ENCODE data around the gene ZC3H12C.

Gene ZC3H12C

GRCh38 chr11:110174645-110175310, 81.6 kb downstream of the ZC3H12C start:
- no peak for DNase-seq (ENCODE audit: low read depth)
- in situ Hi-C loops (cut with HindIII; ENCODE audit: low sequenced_read_pairs) = no loop called here
- TF ChIP-seq CTCF (IDR thresholded peaks at IDR 0.05; ENCODE audit: low read depth, low read length, missing control alignments) = no peak
- H3K4me3 ChIP-seq (ENCODE audit: low read depth, low read length) = no peak overlapping the region

GRCh38 chr11:110176366-110177085, 83.3 kb downstream of the ZC3H12C start:
- no peak for DNase-seq (ENCODE audit: low read depth)
- no peak for TF ChIP-seq CTCF (IDR thresholded peaks at IDR 0.05; ENCODE audit: low read depth, low read length, missing control alignments)
- in situ Hi-C loops (cut with HindIII; ENCODE audit: low sequenced_read_pairs) = no loop called here
- no peak overlapping the region for H3K4me3 ChIP-seq (ENCODE audit: low read depth, low read length)

GRCh38 chr11:110177086-110177456, 83.9 kb downstream of the ZC3H12C start:
- in situ Hi-C loops (cut with HindIII; ENCODE audit: low sequenced_read_pairs) = no loop called here
- no peak for TF ChIP-seq CTCF (IDR thresholded peaks at IDR 0.05; ENCODE audit: low read depth, low read length, missing control alignments)
- H3K4me3 ChIP-seq (ENCODE audit: low read depth, low read length) = no peak overlapping the region
- DNase-seq (ENCODE audit: low read depth) = no peak

- no peak overlapping the region for H3K4me3 ChIP-seq (ENCODE audit: low read depth, low read length)
- no peak for TF ChIP-seq CTCF (IDR thresholded peaks at IDR 0.05; ENCODE audit: low read depth, low read length, missing control alignments)
- DNase-seq (ENCODE audit: low read depth) = no peak
- in situ Hi-C loops (cut with HindIII; ENCODE audit: low sequenced_read_pairs) = no loop called here
Observed at GRCh38 chr11:110179064-110179463, 85.9 kb downstream of the ZC3H12C start.

- DNase-seq (ENCODE audit: low read depth) = no peak
- no peak overlapping the region for H3K4me3 ChIP-seq (ENCODE audit: low read depth, low read length)
- TF ChIP-seq CTCF (IDR thresholded peaks at IDR 0.05; ENCODE audit: low read depth, low read length, missing control alignments) = no peak
- in situ Hi-C loops (cut with HindIII; ENCODE audit: low sequenced_read_pairs) = no loop called here
Observed at GRCh38 chr11:110182886-110183285, 89.7 kb downstream of the ZC3H12C start.

- no peak for DNase-seq (ENCODE audit: low read depth)
- no peak overlapping the region for H3K4me3 ChIP-seq (ENCODE audit: low read depth, low read length)
- no peak for TF ChIP-seq CTCF (IDR thresholded peaks at IDR 0.05; ENCODE audit: low read depth, low read length, missing control alignments)
- in situ Hi-C loops (cut with HindIII; ENCODE audit: low sequenced_read_pairs) = no loop called here
Observed at GRCh38 chr11:110184456-110184855, 91.3 kb downstream of the ZC3H12C start.

Data from astrocyte of the cerebellum (primary cell).